GM12878 (cell line): Measurements from ENCODE around the gene SARS1. TPM values are rescaled to one million over a fixed set of nuclear protein-coding genes. Genes with fewer than 3 reads are reported as not detected.

ENCODE experiments used
- BMI1 ChIP-seq: fragments of 450-650 bp; IDR thresholded peaks from 2 replicates; pipeline ENCODE4 v1.6.1; 2016; ENCODE audit warnings: mild to moderate bottlenecking, moderate library complexity, borderline replicate concordance
- HCFC1 ChIP-seq: fragments of 150-350 bp; IDR thresholded peaks from 2 replicates; pipeline ENCODE4 v1.6.1; 2014; ENCODE audit warnings: low read length
- KLF5 ChIP-seq: fragments of 450-650 bp; IDR thresholded peaks from 2 replicates; pipeline ENCODE4 v1.6.1; 2014; ENCODE audit warnings: mild to moderate bottlenecking; ENCODE audit not compliant: partially characterized antibody
- MTA2 ChIP-seq: fragments of 450-650 bp; IDR thresholded peaks from 2 replicates; pipeline ENCODE4 v1.6.1; 2016; ENCODE audit warnings: low read depth, mild to moderate bottlenecking, moderate library complexity
- NFXL1 ChIP-seq: fragments of 450-650 bp; IDR thresholded peaks from 2 replicates; pipeline ENCODE4 v1.6.1; 2017; ENCODE audit warnings: antibody characterized with exemption, mild to moderate bottlenecking, borderline replicate concordance
- RELA ChIP-seq: fragments of 450-650 bp; IDR thresholded peaks from 2 replicates; pipeline ENCODE4 v1.8.0; 2014; ENCODE audit warnings: borderline replicate concordance; ENCODE audit not compliant: partially characterized antibody
- RFX5 ChIP-seq: IDR thresholded peaks from 2 replicates; pipeline ENCODE4 v1.6.1; 2011; ENCODE audit warnings: low read depth, low read length, improper control_type of control experiment
- SMAD5 ChIP-seq: IDR thresholded peaks from 2 replicates; pipeline ENCODE4 v1.6.1; 2016; ENCODE audit warnings: antibody characterized with exemption, low read depth
- SREBF1 ChIP-seq: IDR thresholded peaks from 2 replicates; pipeline ENCODE4 v1.6.1; 2012; ENCODE audit warnings: mild to moderate bottlenecking, low read length
- SUZ12 ChIP-seq: fragments of 200-600 bp; sonication (generic); IDR thresholded peaks from one replicate; pipeline ENCODE4 v1.6.1; 2018; ENCODE audit warnings: antibody characterized with exemption, mild to moderate bottlenecking; ENCODE audit not compliant: unreplicated experiment
- ZBED1 ChIP-seq: IDR thresholded peaks from 2 replicates; pipeline ENCODE4 v1.6.1; 2016; ENCODE audit warnings: borderline replicate concordance
- ZNF384 ChIP-seq: IDR thresholded peaks from 2 replicates; pipeline ENCODE4 v1.6.1; 2012; ENCODE audit warnings: low read depth, mild to moderate bottlenecking, low read length, improper control_type of control experiment, borderline replicate concordance
- polyA plus RNA-seq, 11 experiments: library from polyadenylated mRNA; depleted of rRNA in 4 of 11; unstranded in 6 of 11; stranded (reverse) in 5 of 11; fragments of >200 nt; fragmentation: Nextera tagmentation in 4 of 11; fragmentation: Illumina TruSeq in 1 of 11; extraction: Ambion mirVana in 4 of 11; extraction: Trizol in 1 of 11; gene quantifications; 1 replicate in 1 of 11; 2 replicates in 10 of 11; pipeline versions ENCODE4 v1.2.1 to v1.2.3, GENCODE V29; 2011 to 2016; ENCODE audit warnings: inconsistent platforms in 2 of 11, missing spikeins in 2 of 11, low read depth in 1 of 11
- total RNA-seq, 4 experiments: library from RNA; depleted of rRNA in 3 of 4; stranded (reverse); fragments of >200 nt in 3 of 4; fragmentation: Illumina TruSeq in 1 of 4; extraction: Trizol in 1 of 4; gene quantifications; 2 replicates each; pipeline versions ENCODE4 v1.2.1 to v1.2.3, GENCODE V29; 2013 to 2021
- TF ChIP-seq, protein P1 (sequence below): IDR thresholded peaks from 2 replicates; pipeline ENCODE4 v1.6.1; 2012; ENCODE audit warnings: mild to moderate bottlenecking, low read depth, low read length
- TF ChIP-seq, protein P2 (sequence below): IDR thresholded peaks from 2 replicates; pipeline ENCODE4 v1.6.1; 2011; ENCODE audit warnings: low read depth, mild to moderate bottlenecking, low read length, moderate library complexity, borderline replicate concordance; ENCODE audit errors: extremely low read depth
- TF ChIP-seq, protein P3 (sequence below): fragments of 450-650 bp; IDR thresholded peaks from 2 replicates; pipeline ENCODE4 v1.6.1; 2014; ENCODE audit warnings: mild to moderate bottlenecking
- TF ChIP-seq, protein P4 (sequence below): fragments of 150-350 bp; IDR thresholded peaks from 2 replicates; pipeline ENCODE4 v1.6.1; 2014; ENCODE audit warnings: mild to moderate bottlenecking, low read depth, low read length
- TF ChIP-seq, protein P5 (sequence below): fragments of 450-650 bp; IDR thresholded peaks from 2 replicates; pipeline ENCODE4 v1.6.1; 2017; ENCODE audit warnings: mild to moderate bottlenecking, moderate library complexity
- TF ChIP-seq, protein P6 (sequence below): IDR thresholded peaks from 2 replicates; pipeline ENCODE4 v1.6.1; 2011; ENCODE audit warnings: low read depth, low read length, improper control_type of control experiment, borderline replicate concordance

Gene SARS1
- total and polyA plus RNA-seq, 10 of the 15 experiments (the other 5 are each of a cell fraction or from before 2014, with no cell fraction given) = 103 to 202 (median 138) TPM

DNA sequence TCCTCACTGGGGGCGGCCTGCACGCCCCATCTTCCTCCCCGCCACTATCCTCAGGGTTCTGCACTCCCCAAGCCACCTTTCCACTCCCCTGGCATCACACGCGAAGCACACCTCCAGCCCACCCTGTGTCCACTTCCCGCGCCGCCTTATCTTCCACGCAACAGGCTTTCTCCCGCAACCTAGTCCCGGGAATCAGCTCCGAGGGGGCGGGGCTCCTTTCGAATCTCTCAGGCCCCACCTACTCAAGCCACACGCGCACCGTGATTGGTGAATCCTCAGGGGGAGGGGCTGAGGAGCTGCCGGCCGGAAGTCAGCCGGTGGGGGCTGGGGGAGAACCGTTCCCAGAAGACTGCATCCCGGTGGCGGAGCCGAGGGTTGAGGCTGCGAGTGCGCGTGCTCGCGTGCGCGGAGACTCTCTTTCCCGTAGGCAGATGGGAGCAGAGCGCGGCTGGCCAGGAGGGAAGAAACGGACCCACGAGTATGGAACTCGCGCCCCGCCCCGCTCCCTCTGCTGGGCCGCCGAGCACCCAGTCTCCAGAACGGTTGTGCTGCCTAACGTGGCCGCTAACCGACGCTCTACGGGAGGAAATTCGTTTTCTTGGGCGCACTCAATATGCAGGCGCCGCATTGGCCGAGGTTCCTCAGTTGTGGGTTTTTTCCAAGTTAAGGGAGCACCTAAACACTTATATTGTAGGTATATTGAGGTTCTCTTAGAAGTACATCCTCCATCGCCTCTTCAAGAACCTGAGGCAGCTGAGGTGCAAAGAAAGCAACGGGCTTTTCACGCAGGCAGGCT, 69.4 kb downstream of the SARS1 start, which contains the start of gene PSRC1 (continued):
- TF ChIP-seq, protein P1, sequence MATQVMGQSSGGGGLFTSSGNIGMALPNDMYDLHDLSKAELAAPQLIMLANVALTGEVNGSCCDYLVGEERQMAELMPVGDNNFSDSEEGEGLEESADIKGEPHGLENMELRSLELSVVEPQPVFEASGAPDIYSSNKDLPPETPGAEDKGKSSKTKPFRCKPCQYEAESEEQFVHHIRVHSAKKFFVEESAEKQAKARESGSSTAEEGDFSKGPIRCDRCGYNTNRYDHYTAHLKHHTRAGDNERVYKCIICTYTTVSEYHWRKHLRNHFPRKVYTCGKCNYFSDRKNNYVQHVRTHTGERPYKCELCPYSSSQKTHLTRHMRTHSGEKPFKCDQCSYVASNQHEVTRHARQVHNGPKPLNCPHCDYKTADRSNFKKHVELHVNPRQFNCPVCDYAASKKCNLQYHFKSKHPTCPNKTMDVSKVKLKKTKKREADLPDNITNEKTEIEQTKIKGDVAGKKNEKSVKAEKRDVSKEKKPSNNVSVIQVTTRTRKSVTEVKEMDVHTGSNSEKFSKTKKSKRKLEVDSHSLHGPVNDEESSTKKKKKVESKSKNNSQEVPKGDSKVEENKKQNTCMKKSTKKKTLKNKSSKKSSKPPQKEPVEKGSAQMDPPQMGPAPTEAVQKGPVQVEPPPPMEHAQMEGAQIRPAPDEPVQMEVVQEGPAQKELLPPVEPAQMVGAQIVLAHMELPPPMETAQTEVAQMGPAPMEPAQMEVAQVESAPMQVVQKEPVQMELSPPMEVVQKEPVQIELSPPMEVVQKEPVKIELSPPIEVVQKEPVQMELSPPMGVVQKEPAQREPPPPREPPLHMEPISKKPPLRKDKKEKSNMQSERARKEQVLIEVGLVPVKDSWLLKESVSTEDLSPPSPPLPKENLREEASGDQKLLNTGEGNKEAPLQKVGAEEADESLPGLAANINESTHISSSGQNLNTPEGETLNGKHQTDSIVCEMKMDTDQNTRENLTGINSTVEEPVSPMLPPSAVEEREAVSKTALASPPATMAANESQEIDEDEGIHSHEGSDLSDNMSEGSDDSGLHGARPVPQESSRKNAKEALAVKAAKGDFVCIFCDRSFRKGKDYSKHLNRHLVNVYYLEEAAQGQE = no peak
- TF ChIP-seq RELA (no peak), KLF5 (no peak), SMAD5 (no peak), RFX5 (no peak), ZNF384 (no peak), BMI1 (no peak), ZBED1 (no peak), SUZ12 (no peak), HCFC1 (no peak), NFXL1 (no peak), MTA2 (no peak), SREBF1 (no peak)
- TF ChIP-seq, protein P2, sequence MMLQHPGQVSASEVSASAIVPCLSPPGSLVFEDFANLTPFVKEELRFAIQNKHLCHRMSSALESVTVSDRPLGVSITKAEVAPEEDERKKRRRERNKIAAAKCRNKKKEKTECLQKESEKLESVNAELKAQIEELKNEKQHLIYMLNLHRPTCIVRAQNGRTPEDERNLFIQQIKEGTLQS = no peak
- TF ChIP-seq, protein P3, sequence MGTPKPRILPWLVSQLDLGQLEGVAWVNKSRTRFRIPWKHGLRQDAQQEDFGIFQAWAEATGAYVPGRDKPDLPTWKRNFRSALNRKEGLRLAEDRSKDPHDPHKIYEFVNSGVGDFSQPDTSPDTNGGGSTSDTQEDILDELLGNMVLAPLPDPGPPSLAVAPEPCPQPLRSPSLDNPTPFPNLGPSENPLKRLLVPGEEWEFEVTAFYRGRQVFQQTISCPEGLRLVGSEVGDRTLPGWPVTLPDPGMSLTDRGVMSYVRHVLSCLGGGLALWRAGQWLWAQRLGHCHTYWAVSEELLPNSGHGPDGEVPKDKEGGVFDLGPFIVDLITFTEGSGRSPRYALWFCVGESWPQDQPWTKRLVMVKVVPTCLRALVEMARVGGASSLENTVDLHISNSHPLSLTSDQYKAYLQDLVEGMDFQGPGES = peak; percentile 55; the same call in 1 of the 2 replicates
- TF ChIP-seq, protein P4, sequence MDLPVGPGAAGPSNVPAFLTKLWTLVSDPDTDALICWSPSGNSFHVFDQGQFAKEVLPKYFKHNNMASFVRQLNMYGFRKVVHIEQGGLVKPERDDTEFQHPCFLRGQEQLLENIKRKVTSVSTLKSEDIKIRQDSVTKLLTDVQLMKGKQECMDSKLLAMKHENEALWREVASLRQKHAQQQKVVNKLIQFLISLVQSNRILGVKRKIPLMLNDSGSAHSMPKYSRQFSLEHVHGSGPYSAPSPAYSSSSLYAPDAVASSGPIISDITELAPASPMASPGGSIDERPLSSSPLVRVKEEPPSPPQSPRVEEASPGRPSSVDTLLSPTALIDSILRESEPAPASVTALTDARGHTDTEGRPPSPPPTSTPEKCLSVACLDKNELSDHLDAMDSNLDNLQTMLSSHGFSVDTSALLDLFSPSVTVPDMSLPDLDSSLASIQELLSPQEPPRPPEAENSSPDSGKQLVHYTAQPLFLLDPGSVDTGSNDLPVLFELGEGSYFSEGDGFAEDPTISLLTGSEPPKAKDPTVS = no peak
- TF ChIP-seq, protein P5, sequence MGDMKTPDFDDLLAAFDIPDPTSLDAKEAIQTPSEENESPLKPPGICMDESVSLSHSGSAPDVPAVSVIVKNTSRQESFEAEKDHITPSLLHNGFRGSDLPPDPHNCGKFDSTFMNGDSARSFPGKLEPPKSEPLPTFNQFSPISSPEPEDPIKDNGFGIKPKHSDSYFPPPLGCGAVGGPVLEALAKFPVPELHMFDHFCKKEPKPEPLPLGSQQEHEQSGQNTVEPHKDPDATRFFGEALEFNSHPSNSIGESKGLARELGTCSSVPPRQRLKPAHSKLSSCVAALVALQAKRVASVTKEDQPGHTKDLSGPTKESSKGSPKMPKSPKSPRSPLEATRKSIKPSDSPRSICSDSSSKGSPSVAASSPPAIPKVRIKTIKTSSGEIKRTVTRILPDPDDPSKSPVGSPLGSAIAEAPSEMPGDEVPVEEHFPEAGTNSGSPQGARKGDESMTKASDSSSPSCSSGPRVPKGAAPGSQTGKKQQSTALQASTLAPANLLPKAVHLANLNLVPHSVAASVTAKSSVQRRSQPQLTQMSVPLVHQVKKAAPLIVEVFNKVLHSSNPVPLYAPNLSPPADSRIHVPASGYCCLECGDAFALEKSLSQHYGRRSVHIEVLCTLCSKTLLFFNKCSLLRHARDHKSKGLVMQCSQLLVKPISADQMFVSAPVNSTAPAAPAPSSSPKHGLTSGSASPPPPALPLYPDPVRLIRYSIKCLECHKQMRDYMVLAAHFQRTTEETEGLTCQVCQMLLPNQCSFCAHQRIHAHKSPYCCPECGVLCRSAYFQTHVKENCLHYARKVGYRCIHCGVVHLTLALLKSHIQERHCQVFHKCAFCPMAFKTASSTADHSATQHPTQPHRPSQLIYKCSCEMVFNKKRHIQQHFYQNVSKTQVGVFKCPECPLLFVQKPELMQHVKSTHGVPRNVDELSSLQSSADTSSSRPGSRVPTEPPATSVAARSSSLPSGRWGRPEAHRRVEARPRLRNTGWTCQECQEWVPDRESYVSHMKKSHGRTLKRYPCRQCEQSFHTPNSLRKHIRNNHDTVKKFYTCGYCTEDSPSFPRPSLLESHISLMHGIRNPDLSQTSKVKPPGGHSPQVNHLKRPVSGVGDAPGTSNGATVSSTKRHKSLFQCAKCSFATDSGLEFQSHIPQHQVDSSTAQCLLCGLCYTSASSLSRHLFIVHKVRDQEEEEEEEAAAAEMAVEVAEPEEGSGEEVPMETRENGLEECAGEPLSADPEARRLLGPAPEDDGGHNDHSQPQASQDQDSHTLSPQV = no peak
- TF ChIP-seq, protein P6, sequence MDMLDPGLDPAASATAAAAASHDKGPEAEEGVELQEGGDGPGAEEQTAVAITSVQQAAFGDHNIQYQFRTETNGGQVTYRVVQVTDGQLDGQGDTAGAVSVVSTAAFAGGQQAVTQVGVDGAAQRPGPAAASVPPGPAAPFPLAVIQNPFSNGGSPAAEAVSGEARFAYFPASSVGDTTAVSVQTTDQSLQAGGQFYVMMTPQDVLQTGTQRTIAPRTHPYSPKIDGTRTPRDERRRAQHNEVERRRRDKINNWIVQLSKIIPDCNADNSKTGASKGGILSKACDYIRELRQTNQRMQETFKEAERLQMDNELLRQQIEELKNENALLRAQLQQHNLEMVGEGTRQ = no peak
